Neural progenitor cell (in vitro differentiated cells): Measurements from ENCODE around the gene BRINP1. TPM values are rescaled to one million over a fixed set of nuclear protein-coding genes. Genes with fewer than 3 reads are reported as not detected.
A peak's percentile ranks its signal among the peaks of the same experiment; 100 is the strongest.

ENCODE experiments used
- DNase-seq: peaks from one replicate; pipeline ENCODE4 v3.0.0-alpha.2; 2016; ENCODE audit warnings: low spot score
- H2AFZ ChIP-seq: fragments of 200-600 bp; sonication (generic); replicated peaks from 2 replicates; pipeline ENCODE4 v1.6.1; 2016; ENCODE audit warnings: antibody characterized with exemption
- H3F3A ChIP-seq: fragments of 200-600 bp; sonication (generic); 2 replicates; pipeline ENCODE4 v1.6.1; 2016; ENCODE audit warnings: antibody characterized with exemption, low read depth
- H3K27ac ChIP-seq: fragments of 200-600 bp; sonication (generic); 2 replicates; pipeline ENCODE4 v1.5.1; 2016; ENCODE audit warnings: mild to moderate bottlenecking
- H3K27me3 ChIP-seq: fragments of 200-600 bp; sonication (generic); 2 replicates; pipeline ENCODE4 v1.6.1; 2016; ENCODE audit warnings: mild to moderate bottlenecking, moderate library complexity
- H3K36me3 ChIP-seq: fragments of 200-600 bp; sonication (generic); 2 replicates; pipeline ENCODE4 v1.5.1; 2016
- H3K4me1 ChIP-seq: fragments of 200-600 bp; sonication (generic); 2 replicates; pipeline ENCODE4 v1.6.1; 2016; ENCODE audit warnings: mixed run types
- H3K4me2 ChIP-seq: fragments of 200-600 bp; sonication (generic); 2 replicates; pipeline ENCODE4 v1.6.1; 2016
- H3K4me3 ChIP-seq: fragments of 200-600 bp; sonication (generic); 2 replicates; pipeline ENCODE4 v1.5.1; 2016
- H3K79me2 ChIP-seq: fragments of 200-600 bp; sonication (generic); 2 replicates; pipeline ENCODE4 v1.6.1; 2016; ENCODE audit warnings: low read depth
- H3K9ac ChIP-seq: fragments of 200-600 bp; sonication (generic); 2 replicates; pipeline ENCODE4 v1.6.1; 2016
- H3K9me3 ChIP-seq: fragments of 200-600 bp; sonication (generic); 2 replicates; pipeline ENCODE4 v1.5.1; 2016; ENCODE audit warnings: low read depth
- H4K20me1 ChIP-seq: fragments of 200-600 bp; sonication (generic); 2 replicates; pipeline ENCODE4 v1.6.1; 2016; ENCODE audit warnings: low read depth
- H3K27ac Mint-ChIP-seq: 3 replicates; pipeline ENCODE4 v1.8.0; 2021; ENCODE audit warnings: mixed read lengths
- H3K27me3 Mint-ChIP-seq: 2 replicates; pipeline ENCODE4 v1.8.0; 2022; ENCODE audit warnings: low read depth, mild to moderate bottlenecking, inconsistent platforms, moderate library complexity, mixed read lengths; ENCODE audit not compliant: insufficient read depth
- H3K36me3 Mint-ChIP-seq: 3 replicates; pipeline ENCODE4 v1.8.0; 2021; ENCODE audit warnings: mixed read lengths
- H3K4me1 Mint-ChIP-seq: 3 replicates; pipeline ENCODE4 v1.8.0; 2021; ENCODE audit warnings: mixed read lengths
- H3K4me3 Mint-ChIP-seq: 3 replicates; pipeline ENCODE4 v1.8.0; 2021; ENCODE audit warnings: mild to moderate bottlenecking, moderate library complexity, mixed read lengths
- H3K9me3 Mint-ChIP-seq: 3 replicates; pipeline ENCODE4 v1.8.0; 2020; ENCODE audit warnings: mixed read lengths
- EZH2 ChIP-seq: fragments of 200-600 bp; sonication (generic); IDR thresholded peaks from 2 replicates; pipeline ENCODE4 v1.6.1; 2017; ENCODE audit warnings: antibody characterized with exemption, mild to moderate bottlenecking, moderate library complexity
- EZH2phosphoT487 ChIP-seq: fragments of 200-600 bp; sonication (generic); IDR thresholded peaks from 2 replicates; pipeline ENCODE4 v1.6.1; 2017; ENCODE audit warnings: antibody characterized with exemption
- total RNA-seq: library from RNA; depleted of rRNA; stranded (reverse); fragments of >200 nt; gene quantifications from 2 replicates; pipeline ENCODE4 v1.2.3, GENCODE V29; 2015; ENCODE audit warnings: low replicate concordance
- TF ChIP-seq, protein P1 (sequence below): fragments of 200-600 bp; sonication (generic); IDR thresholded peaks from 2 replicates; pipeline ENCODE4 v1.5.1; 2017; ENCODE audit warnings: antibody characterized with exemption, mild to moderate bottlenecking

The BRINP1 gene
- total RNA-seq, 1 donor from 2014 or later = 0.62 TPM

DNA sequence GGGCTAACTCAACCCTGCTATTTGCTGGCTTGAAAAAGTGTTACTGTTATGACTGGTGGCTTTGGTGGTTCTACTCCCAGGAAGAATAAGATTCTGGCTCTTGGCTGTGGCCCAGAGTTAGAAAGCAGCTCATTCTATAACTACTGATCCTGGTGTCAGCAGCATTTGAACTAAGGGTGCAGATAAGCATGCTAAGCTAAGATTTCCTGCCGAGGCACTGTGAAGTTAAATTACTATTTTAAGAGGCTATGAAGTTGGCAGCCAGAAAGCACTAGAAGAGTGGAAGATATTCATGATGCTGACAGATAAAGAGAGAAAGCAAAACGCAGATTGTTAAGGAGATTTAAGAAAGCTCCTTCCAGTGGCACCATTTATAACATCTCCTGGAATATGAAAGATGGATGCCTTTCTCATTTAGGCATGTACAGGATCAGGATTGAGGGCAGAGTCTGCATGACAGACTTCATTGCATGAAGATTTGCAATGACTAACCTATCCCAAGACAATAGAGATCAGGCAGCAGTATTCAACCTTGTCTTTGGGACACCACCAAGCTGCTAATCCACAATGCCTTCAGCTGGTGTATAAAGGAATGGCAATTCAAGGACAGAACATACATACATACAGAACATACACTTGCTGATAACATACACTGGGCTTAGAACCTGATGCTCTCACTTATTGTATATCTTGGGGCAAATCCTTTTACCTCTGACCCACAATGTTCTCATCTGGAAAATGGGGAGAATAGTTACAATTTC lies 11.7 kb downstream of the BRINP1 start:
- TF ChIP-seq, protein P1, sequence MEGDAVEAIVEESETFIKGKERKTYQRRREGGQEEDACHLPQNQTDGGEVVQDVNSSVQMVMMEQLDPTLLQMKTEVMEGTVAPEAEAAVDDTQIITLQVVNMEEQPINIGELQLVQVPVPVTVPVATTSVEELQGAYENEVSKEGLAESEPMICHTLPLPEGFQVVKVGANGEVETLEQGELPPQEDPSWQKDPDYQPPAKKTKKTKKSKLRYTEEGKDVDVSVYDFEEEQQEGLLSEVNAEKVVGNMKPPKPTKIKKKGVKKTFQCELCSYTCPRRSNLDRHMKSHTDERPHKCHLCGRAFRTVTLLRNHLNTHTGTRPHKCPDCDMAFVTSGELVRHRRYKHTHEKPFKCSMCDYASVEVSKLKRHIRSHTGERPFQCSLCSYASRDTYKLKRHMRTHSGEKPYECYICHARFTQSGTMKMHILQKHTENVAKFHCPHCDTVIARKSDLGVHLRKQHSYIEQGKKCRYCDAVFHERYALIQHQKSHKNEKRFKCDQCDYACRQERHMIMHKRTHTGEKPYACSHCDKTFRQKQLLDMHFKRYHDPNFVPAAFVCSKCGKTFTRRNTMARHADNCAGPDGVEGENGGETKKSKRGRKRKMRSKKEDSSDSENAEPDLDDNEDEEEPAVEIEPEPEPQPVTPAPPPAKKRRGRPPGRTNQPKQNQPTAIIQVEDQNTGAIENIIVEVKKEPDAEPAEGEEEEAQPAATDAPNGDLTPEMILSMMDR = no peak
- TF ChIP-seq EZH2 = no peak
- TF ChIP-seq EZH2phosphoT487 = no peak
- Histone ChIP-seq H3K4me2 (no peak overlapping the region), H3K79me2 (no peaks in the 10 kb centered on the region), H3K9me3 (no peaks in the 10 kb centered on the region), H3K4me3 (no peak overlapping the region), H3K36me3 (no peaks in the 10 kb centered on the region), H4K20me1 (no peaks in the 10 kb centered on the region), H2AFZ (no peak overlapping the region), H3F3A (no peaks in the 10 kb centered on the region), H3K9ac (no peak overlapping the region), H3K27ac (no peak overlapping the region), H3K27me3 (no peaks in the 10 kb centered on the region), H3K4me1 (no peaks in the 10 kb centered on the region)
- H3K9me3 Mint-ChIP-seq = no peaks in the 10 kb centered on the region
- H3K27me3 Mint-ChIP-seq = no peaks in the 10 kb centered on the region
- H3K27ac Mint-ChIP-seq = no peak overlapping the region
- DNase-seq = no peak
- H3K4me1 Mint-ChIP-seq = no peaks in the 10 kb centered on the region
- H3K4me3 Mint-ChIP-seq = no peak overlapping the region
- H3K36me3 Mint-ChIP-seq = no peaks in the 10 kb centered on the region

DNA sequence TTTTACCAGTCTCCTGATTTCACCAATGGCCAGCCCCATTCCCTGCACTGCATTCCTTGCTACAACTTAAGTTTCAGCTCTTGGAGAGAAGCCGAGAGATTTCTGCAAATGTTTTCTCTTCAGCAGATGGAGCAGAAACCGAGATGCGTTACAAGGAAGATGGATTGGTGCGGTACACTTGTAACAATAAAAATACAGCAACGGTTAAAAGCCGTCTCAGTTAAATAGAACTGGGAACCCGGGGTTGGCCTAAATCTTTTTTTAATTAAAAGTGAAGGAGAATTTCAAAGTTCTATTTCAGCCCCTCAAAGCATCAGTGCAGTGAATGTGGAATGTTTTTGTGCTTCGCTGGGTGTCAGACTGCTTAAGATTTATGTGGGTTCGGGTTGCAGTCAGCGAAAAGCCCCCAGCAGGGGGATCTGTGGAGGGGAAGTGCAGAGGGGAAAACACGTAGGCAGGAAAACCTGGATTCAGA lies 19.8 kb downstream of the BRINP1 start:
- Mint-ChIP-seq H3K27ac (peak overlapping the region; percentile 67), H3K36me3 (no peaks in the 10 kb centered on the region), H3K9me3 (no peaks in the 10 kb centered on the region), H3K4me3 (peak overlapping the region; percentile 66), H3K27me3 (peaks cover 2% of the 10 kb centered on the region), H3K4me1 (peaks cover 17% of the 10 kb centered on the region)
- peak; percentile 75 for DNase-seq
- Histone ChIP-seq H3K27ac (no peak overlapping the region), H3K4me3 (peak overlapping the region; percentile 10), H3K79me2 (no peaks in the 10 kb centered on the region), H3K36me3 (no peaks in the 10 kb centered on the region), H2AFZ (peak overlapping the region; percentile 89), H3K4me2 (peak overlapping the region; percentile 48), H3K27me3 (no peaks in the 10 kb centered on the region), H3K9ac (no peak overlapping the region), H3K9me3 (no peaks in the 10 kb centered on the region), H3F3A (no peaks in the 10 kb centered on the region), H4K20me1 (no peaks in the 10 kb centered on the region), H3K4me1 (peaks cover 15% of the 10 kb centered on the region)
- TF ChIP-seq EZH2phosphoT487 = no peak
- TF ChIP-seq, protein P1 = peak; percentile 50
- TF ChIP-seq EZH2 = no peak

DNA sequence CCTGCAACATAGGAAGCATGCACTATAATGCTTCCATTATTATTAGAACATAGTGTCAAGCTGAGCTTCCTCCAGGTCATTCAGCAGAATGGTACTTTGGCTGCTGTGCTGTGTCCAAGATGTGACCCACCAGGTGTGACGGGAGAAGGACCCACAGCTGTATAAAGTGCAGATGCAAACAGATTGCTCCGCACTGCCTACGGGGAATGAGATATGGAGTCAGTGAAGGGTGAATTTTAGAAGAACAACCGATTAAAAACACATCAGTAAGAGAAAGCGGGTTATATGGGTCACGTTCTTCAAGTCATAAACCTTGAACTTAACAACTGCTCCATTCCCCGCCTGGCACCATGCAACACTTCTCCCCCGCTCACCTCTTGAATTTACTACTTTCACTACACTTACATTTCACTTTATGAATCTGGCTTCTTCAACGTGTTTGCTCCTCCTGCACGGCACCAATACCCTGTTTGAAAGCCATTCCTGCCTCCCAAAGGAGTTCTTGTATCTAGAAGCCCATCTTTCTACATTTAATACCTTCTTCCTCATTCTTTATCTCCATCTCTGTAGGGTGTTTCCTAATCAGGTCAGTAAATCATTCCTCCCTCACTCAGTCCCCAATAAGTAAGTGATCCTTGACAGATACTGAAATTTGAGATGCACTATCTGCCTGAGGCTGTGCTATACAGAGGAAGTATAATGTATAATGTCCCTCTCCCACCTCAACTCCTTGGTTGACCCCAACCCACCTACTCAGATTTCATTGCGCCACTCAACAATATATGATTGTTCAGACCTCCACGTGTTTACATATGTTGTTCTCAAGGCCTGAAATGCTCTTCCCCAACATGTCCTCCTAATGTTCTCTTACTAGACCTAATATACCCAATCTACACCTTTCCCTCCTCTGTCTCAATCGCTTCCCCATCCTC lies 25.9 kb downstream of the BRINP1 start:
- Mint-ChIP-seq H3K4me3 (no peak overlapping the region), H3K27ac (no peak overlapping the region), H3K27me3 (peaks cover 3% of the 10 kb centered on the region), H3K36me3 (peaks cover 1% of the 10 kb centered on the region), H3K4me1 (peaks cover 5% of the 10 kb centered on the region), H3K9me3 (no peaks in the 10 kb centered on the region)
- no peak overlapping the region for H3K4me3 ChIP-seq
- H3K4me1 ChIP-seq = peaks cover 7% of the 10 kb centered on the region
- H3K9ac ChIP-seq = no peak overlapping the region
- no peaks in the 10 kb centered on the region for H3K79me2 ChIP-seq
- no peaks in the 10 kb centered on the region for H3K36me3 ChIP-seq
- DNase-seq = no peak
- H4K20me1 ChIP-seq = no peaks in the 10 kb centered on the region
- TF ChIP-seq EZH2phosphoT487 (no peak), EZH2 (no peak)
- TF ChIP-seq, protein P1 = no peak
- H3K9me3 ChIP-seq = no peaks in the 10 kb centered on the region
- H3K27ac ChIP-seq = no peak overlapping the region
- no peaks in the 10 kb centered on the region for H3K27me3 ChIP-seq
- no peak overlapping the region for H3K4me2 ChIP-seq
- no peak overlapping the region for H2AFZ ChIP-seq
- no peaks in the 10 kb centered on the region for H3F3A ChIP-seq
